Erythroblast (primary cell): ENCODE results near the gene IL1R1.
"Not testable (repeated sequence)": the region's sequence is repeated elsewhere in the genome, so short reads cannot be mapped to it uniquely, and the experiment has no call there.

Source experiments
- DNase-seq, 2 experiments: peaks; one replicate each; lab custom pipeline; 2025; lab: John Stamatoyannopoulos, UW
- GATA1 ChIP-seq: IDR thresholded peaks from 2 replicates; pipeline ENCODE4 v1.6.1; 2011; ENCODE audit warnings: low read depth, mild to moderate bottlenecking, control low read depth, low read length, moderate library complexity
- POLR2A ChIP-seq: IDR thresholded peaks from 2 replicates; pipeline ENCODE4 v1.6.1; 2011; ENCODE audit warnings: mild to moderate bottlenecking, low read length

The IL1R1 gene

DNA sequence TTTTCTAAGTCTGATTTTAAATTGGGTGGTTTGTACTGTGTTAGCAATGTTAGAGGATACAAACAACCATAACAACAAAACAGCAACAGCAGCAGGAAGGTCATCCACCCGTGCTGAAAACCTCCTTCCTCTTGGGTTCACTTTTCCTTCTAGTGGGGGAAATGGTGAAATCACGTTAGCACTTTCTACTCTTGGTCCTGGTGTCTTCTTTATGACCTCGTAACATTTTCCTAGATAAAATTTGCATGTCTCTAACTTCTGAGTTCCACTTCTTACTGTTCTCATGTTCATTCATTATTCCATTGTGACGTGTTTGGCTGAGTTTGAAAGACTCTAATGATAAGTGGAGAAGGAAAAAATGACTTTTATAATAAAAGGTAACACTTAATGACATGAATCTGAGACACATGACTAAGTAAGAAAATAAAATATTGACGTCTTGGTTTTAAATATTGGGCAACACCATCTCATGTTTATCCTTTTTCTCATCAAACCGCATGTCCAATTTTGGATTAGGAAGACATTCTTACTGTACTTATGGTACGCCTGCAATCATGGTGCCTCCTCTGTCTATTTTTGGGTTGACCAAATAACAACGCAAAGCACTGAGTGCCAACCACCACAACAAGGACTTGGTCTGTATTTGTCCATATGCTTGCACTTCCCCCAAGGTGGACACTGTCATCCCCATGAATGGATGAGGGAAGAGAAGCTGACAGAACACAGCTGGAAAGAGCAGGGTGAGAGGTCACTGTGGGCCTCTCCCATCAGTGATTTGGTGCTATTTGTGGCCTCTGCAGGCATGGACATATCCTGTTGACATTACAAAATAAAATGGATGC, 25.7 kb upstream of the IL1R1 start:
- TF ChIP-seq POLR2A = no peak
- TF ChIP-seq GATA1 = no peak
- DNase-seq = no peak

DNA sequence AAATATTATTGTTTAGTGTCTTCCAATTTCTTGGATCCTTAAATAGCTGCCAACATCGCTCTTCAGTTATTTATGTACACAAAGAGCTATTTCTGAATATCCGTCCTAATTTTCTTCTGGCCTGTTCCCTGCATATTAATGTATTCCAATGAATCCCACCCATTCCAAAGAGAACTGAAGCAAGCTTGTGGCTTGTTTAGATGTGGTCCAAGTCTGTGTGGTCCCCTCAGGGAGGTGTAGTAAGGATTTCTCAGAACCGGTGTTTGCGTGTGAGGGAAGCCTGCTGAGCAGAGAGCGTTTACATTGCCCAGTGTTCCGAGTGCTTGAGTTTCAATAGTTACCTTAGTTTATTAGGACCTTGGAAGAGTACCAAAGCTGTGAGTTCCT, 25.1 kb upstream of the IL1R1 start:
- no peak for TF ChIP-seq POLR2A
- TF ChIP-seq GATA1 = no peak
- no peak for DNase-seq

GRCh38 chr2:102119255-102119654, 23.3 kb upstream of the IL1R1 start:
- no peak for TF ChIP-seq GATA1
- no peak for TF ChIP-seq POLR2A
- no peak for DNase-seq

- no peak for TF ChIP-seq POLR2A
- no peak for DNase-seq
Observed at GRCh38 chr2:102120261-102120660, 22.3 kb upstream of the IL1R1 start.

DNA sequence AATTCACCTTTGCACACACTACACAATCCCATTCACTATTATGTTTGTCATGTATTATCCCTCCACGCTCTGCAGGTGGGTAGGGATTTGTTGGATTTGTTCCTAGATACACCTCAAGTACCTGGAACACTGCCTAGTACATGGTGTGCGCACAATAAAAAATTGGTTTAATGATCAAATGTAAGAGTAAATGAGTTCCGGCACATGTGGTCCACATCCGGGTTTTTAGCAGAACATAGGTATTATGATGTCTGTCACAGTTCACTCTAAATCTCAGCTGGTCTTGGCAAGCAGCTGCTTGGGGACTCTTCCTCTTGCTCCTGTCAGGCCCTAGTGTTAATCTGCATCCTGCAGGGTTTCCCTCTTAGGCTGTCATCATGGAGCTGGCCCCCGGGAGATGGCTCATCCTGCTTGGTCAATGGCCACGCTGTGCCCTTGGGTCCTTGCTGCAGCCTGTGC, 21.8 kb upstream of the IL1R1 start:
- TF ChIP-seq POLR2A (no peak), GATA1 (no peak)
- DNase-seq = no peak

- no peak for DNase-seq
- TF ChIP-seq GATA1 (no peak), POLR2A (no peak)
Observed at GRCh38 chr2:102122115-102122514, 20.4 kb upstream of the IL1R1 start.

DNA sequence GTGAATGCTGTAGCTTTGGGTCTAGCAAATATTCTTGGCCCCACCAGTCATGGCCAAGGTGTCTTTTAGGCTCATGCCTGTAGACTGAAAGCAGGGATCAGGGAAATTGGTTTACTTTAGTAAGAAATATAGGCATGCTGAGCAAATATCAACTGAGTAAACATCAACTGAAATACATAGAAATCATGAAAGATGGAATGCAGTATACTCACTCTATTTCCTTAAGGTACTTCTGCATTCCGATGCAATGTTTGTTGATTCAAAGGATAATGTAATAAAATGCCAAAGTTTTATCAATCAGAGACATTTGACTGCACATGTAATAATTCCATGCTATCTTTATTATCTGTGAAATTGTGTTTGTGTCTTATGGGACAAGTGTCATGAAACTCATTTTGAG, 19.6 kb upstream of the IL1R1 start:
- TF ChIP-seq GATA1 = no peak
- no peak for TF ChIP-seq POLR2A
- no peak for DNase-seq

- DNase-seq = not testable (repeated sequence)
Observed at GRCh38 chr2:102124421-102124820, 18.1 kb upstream of the IL1R1 start.

DNA sequence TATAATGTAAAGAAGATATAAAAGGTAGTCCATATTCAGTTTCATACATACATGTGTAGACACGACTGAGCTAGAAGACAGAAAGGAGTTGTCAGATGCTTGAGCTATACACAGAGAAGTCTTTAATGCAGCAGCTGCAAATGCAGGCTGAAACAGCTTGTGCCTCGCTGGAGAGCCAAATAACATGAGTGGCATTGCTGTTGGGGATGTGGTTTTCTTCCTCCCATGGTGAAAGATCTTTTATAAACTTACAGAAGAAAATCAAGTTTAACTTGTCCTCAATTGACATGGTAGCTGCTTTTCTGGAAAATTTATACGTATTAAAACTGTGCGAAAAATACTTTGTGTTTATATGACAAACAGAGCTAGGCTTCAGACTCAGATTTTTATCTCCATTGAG, 16.4 kb upstream of the IL1R1 start:
- DNase-seq = no peak
- TF ChIP-seq POLR2A (no peak), GATA1 (no peak)

DNA sequence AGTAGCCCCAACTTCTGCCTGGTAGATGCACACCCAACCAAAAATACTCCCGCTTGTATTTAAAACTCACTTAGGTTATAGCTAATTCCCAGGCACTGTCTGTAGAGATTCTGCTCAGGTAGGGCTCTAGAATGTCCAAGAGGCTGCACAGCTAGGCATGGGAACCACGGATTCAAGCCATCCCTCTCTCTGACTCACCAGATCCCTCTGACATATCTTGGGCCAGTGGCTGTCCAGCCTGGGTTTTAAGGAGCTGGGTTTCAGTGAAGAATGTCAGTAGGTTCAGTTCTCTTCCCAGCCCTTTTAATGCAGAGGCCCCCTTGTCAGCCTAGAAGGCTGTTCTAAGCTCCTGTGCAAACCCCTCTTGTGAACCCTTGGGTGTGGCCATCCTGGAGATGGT, 15.9 kb upstream of the IL1R1 start:
- DNase-seq = no peak

GRCh38 chr2:102129082-102129481, 13.5 kb upstream of the IL1R1 start:
- DNase-seq = no peak
- TF ChIP-seq GATA1 = no peak

More for the DNA sequence above, 15.9 kb upstream of the IL1R1 start:
- TF ChIP-seq POLR2A (no peak), GATA1 (no peak)

GRCh38 chr2:102129951-102130646, 12.4 kb upstream of the IL1R1 start:
- DNase-seq = no peak

GRCh38 chr2:102130647-102130991, 11.9 kb upstream of the IL1R1 start:
- no peak for TF ChIP-seq GATA1
- no peak for TF ChIP-seq POLR2A
- DNase-seq = no peak

More at GRCh38 chr2:102129951-102130646, 12.4 kb upstream of the IL1R1 start:
- TF ChIP-seq POLR2A = no peak
- TF ChIP-seq GATA1 = no peak

GRCh38 chr2:102131564-102131963, 11.0 kb upstream of the IL1R1 start:
- no peak for TF ChIP-seq POLR2A
- TF ChIP-seq GATA1 = no peak
- no peak for DNase-seq

DNA sequence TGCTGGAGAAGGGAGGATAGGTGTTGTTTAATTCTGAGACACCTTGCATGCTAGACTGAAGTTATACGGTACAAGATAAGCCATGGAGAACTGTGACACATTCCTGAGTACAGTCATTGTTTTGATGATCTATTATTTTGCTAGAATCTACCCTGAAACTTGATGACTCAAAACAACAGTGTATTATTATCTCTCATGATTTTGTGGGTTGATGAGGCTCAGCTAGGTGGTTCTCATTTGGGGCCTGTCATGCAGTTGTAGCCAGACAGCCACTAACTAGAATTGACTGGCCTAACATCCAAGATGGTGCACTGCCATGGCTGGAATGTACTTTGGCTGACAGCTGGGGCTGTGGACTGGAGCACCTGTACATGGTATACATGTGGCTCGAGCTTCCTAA, 5.4 kb upstream of the IL1R1 start:
- DNase-seq = no peak
- TF ChIP-seq GATA1 (no peak), POLR2A (no peak)
